MCF 10A (cell line): ENCODE data around the gene VSTM2L. TPM values are rescaled to one million over a fixed set of nuclear protein-coding genes. Genes with fewer than 3 reads are reported as not detected.

Experiments used
- BruUV-seq: library from RNA; stranded (reverse); fragments of 400-500 nt; replicated peaks from 2 replicates; lab custom pipeline; 2021; lab: Mats Ljungman, UMichigan
- CTCF ChIA-PET: fragments of 300-600 bp; sonication (Branson Sonifier 250); formaldehyde crosslinking; extraction: SDS; loops from one replicate; lab custom pipeline; 2021; ENCODE audit warnings: antibody characterized with exemption, inconsistent platforms; lab: Yijun Ruan, JAX
- POLR2A ChIA-PET: fragments of 300-600, 350-650 bp; sonication (Branson Sonifier 250); formaldehyde crosslinking; extraction: SDS; loops from one replicate; lab custom pipeline; 2020; ENCODE audit warnings: antibody characterized with exemption, inconsistent platforms; lab: Yijun Ruan, JAX
- DNase-seq: peaks from one replicate; pipeline ENCODE4 v3.0.0-alpha.2; 2018; ENCODE audit not compliant: unreplicated experiment
- H3K27ac Mint-ChIP-seq: one replicate; pipeline ENCODE4 v1.8.0; 2022; ENCODE audit warnings: mild to moderate bottlenecking, low read depth, mixed read lengths; ENCODE audit not compliant: unreplicated experiment
- H3K27me3 Mint-ChIP-seq: one replicate; pipeline ENCODE4 v1.8.0; 2022; ENCODE audit warnings: mixed read lengths; ENCODE audit not compliant: insufficient read depth, unreplicated experiment
- H3K36me3 Mint-ChIP-seq: one replicate; pipeline ENCODE4 v1.8.0; 2022; ENCODE audit warnings: mild to moderate bottlenecking, moderate library complexity, mixed read lengths; ENCODE audit not compliant: insufficient read depth, unreplicated experiment
- H3K4me1 Mint-ChIP-seq: one replicate; pipeline ENCODE4 v1.8.0; 2022; ENCODE audit warnings: mixed read lengths; ENCODE audit not compliant: insufficient read depth, unreplicated experiment
- H3K4me3 Mint-ChIP-seq: one replicate; pipeline ENCODE4 v1.8.0; 2022; ENCODE audit warnings: mild to moderate bottlenecking, moderate library complexity, mixed read lengths; ENCODE audit not compliant: unreplicated experiment
- H3K9me3 Mint-ChIP-seq: one replicate; pipeline ENCODE4 v1.8.0; 2022; ENCODE audit warnings: mixed read lengths; ENCODE audit not compliant: unreplicated experiment
- CTCF ChIP-seq: fragments of 200-600 bp; IDR thresholded peaks from one replicate; pipeline ENCODE4 v1.8.0; 2022; ENCODE audit warnings: antibody characterized with exemption, mild to moderate bottlenecking; ENCODE audit not compliant: unreplicated experiment
- intact Hi-C: fragments of 100-400 bp; cut with micrococcal nuclease; formaldehyde crosslinking; loops from 2 replicates; pipeline ENCODE4 v1.14.1; 2022
- total RNA-seq: library from RNA; stranded (reverse); gene quantifications from 2 replicates; pipeline ENCODE4 v1.2.3, GENCODE V29; 2022

The VSTM2L gene
- total RNA-seq, 1 experiment from 2014 or later, result 15.6 TPM

GRCh38 chr20:37894454-37894853 is 8.5 kb upstream of the VSTM2L start:
- Mint-ChIP-seq H3K4me3 (no peak overlapping the region), H3K36me3 (no peaks in the 10 kb centered on the region), H3K9me3 (no peaks in the 10 kb centered on the region), H3K4me1 (peaks cover 4% of the 10 kb centered on the region), H3K27me3 (no peaks in the 10 kb centered on the region), H3K27ac (no peak overlapping the region)
- BruUV-seq, result no TSS peak
- ChIA-PET CTCF (no interaction called here), POLR2A (no interaction called here)
- no peak for TF ChIP-seq CTCF
- intact Hi-C loops, result loop anchor here (10.0 kb wide), 1 partner anchor 330 kb away; no protein-coding TSS in a partner anchor
- DNase-seq, result no peak

GRCh38 chr20:37895166-37895565 is 7.8 kb upstream of the VSTM2L start:
- no peak for DNase-seq
- no peaks in the 10 kb centered on the region for H3K36me3 Mint-ChIP-seq
- CTCF ChIA-PET, result no interaction called here
- intact Hi-C loops, result loop anchor here (10.0 kb wide), 1 partner anchor 330 kb away; no protein-coding TSS in a partner anchor
- POLR2A ChIA-PET, result interaction anchor here (0.7 kb wide), 1 partner anchor 50 kb away, joined by 4 read pairs; no protein-coding TSS in a partner anchor
- H3K27ac Mint-ChIP-seq, result no peak overlapping the region
- H3K4me1 Mint-ChIP-seq, result peaks cover 11% of the 10 kb centered on the region
- BruUV-seq, result no TSS peak
- TF ChIP-seq CTCF, result no peak
- no peak overlapping the region for H3K4me3 Mint-ChIP-seq
- no peaks in the 10 kb centered on the region for H3K27me3 Mint-ChIP-seq
- no peaks in the 10 kb centered on the region for H3K9me3 Mint-ChIP-seq

GRCh38 chr20:37896932-37897548 is 5.9 kb upstream of the VSTM2L start:
- CTCF ChIA-PET, result interaction anchor here (1.1 kb wide), 1 partner anchor 8 kb away, joined by 3 read pairs; no protein-coding TSS in a partner anchor

More at GRCh38 chr20:37896932-37897548, 5.9 kb upstream of the VSTM2L start:
- no TSS peak for BruUV-seq
- no peak for DNase-seq
- TF ChIP-seq CTCF, result no peak
- H3K4me1 Mint-ChIP-seq, result peaks cover 15% of the 10 kb centered on the region
- no peak overlapping the region for H3K27ac Mint-ChIP-seq
- no peaks in the 10 kb centered on the region for H3K27me3 Mint-ChIP-seq
- no peak overlapping the region for H3K4me3 Mint-ChIP-seq
- intact Hi-C loops, result loop anchor here (10.0 kb wide), 1 partner anchor 332 kb away; no protein-coding TSS in a partner anchor
- H3K36me3 Mint-ChIP-seq, result no peaks in the 10 kb centered on the region
- POLR2A ChIA-PET, result interaction anchor here (0.7 kb wide), 1 partner anchor 290 kb away, joined by 3 read pairs; no protein-coding TSS in a partner anchor
- no peaks in the 10 kb centered on the region for H3K9me3 Mint-ChIP-seq
